Loucy (cell line): ENCODE measurements around the gene SYT7.
"Not testable (repeated sequence)": the region's sequence is repeated elsewhere in the genome, so short reads cannot be mapped to it uniquely, and the experiment has no call there.

Experiments used
- H2AFZ ChIP-seq: fragments of 200-600 bp; sonication (generic); 2 replicates; pipeline ENCODE4 v1.6.0; 2016; ENCODE audit warnings: antibody characterized with exemption, mild to moderate bottlenecking, low read length, moderate library complexity
- H3F3A ChIP-seq: fragments of 200-600 bp; 2 replicates; pipeline ENCODE4 v1.6.0; 2016; ENCODE audit warnings: antibody characterized with exemption, low read depth, mild to moderate bottlenecking
- H3K27me3 ChIP-seq: fragments of 200-600 bp; sonication (generic); 2 replicates; pipeline ENCODE4 v1.6.1; 2014; ENCODE audit warnings: low read length, mild to moderate bottlenecking; ENCODE audit not compliant: insufficient read depth, poor library complexity, severe bottlenecking
- H3K36me3 ChIP-seq: fragments of 200-600 bp; sonication (generic); 2 replicates; pipeline ENCODE4 v1.6.1; 2016; ENCODE audit warnings: low read length; ENCODE audit not compliant: insufficient read depth
- H3K4me1 ChIP-seq: fragments of 200-600 bp; sonication (generic); 2 replicates; pipeline ENCODE4 v1.5.1; 2014; ENCODE audit warnings: low read length, mild to moderate bottlenecking; ENCODE audit not compliant: insufficient read depth, poor library complexity, severe bottlenecking
- H3K4me2 ChIP-seq: fragments of 200-600 bp; sonication (generic); 2 replicates; pipeline ENCODE4 v1.6.0; 2014; ENCODE audit warnings: antibody characterized with exemption, low read length, low read depth, mild to moderate bottlenecking; ENCODE audit not compliant: poor library complexity, severe bottlenecking
- H3K4me3 ChIP-seq: fragments of 200-600 bp; sonication (generic); 2 replicates; pipeline ENCODE4 v1.5.1; 2014; ENCODE audit warnings: low read length, mild to moderate bottlenecking, mixed read lengths; ENCODE audit not compliant: poor library complexity, severe bottlenecking
- H3K79me2 ChIP-seq: fragments of 200-600 bp; sonication (generic); 2 replicates; pipeline ENCODE4 v1.6.1; 2014; ENCODE audit warnings: low read length; ENCODE audit not compliant: insufficient read depth
- H3K9ac ChIP-seq: fragments of 200-600 bp; sonication (generic); 2 replicates; pipeline ENCODE4 v1.6.0; 2014; ENCODE audit warnings: mild to moderate bottlenecking, low read depth, low read length, moderate library complexity; ENCODE audit not compliant: poor library complexity, severe bottlenecking
- H3K9me2 ChIP-seq: fragments of 200-600 bp; sonication (generic); replicated peaks from 2 replicates; pipeline ENCODE4 v1.6.1; 2016; ENCODE audit warnings: low read depth, low read length, mixed read lengths
- H3K9me3 ChIP-seq: fragments of 200-600 bp; sonication (generic); 2 replicates; pipeline ENCODE4 v1.6.1; 2014; ENCODE audit warnings: mild to moderate bottlenecking, antibody characterized with exemption, low read length, low read depth; ENCODE audit not compliant: insufficient read depth
- H4K20me1 ChIP-seq: fragments of 200-600 bp; sonication (generic); 2 replicates; pipeline ENCODE4 v1.6.0; 2014; ENCODE audit warnings: antibody characterized with exemption, low read length, mild to moderate bottlenecking; ENCODE audit not compliant: insufficient read depth, poor library complexity, severe bottlenecking
- CTCF ChIP-seq: fragments of 200-600 bp; sonication (generic); conservative IDR thresholded peaks from 2 replicates; pipeline ENCODE4 v1.5.1; 2014; ENCODE audit warnings: mild to moderate bottlenecking, antibody characterized with exemption, low read length
- EZH2phosphoT487 ChIP-seq: fragments of 200-600 bp; IDR thresholded peaks from 2 replicates; pipeline ENCODE4 v1.6.1; 2018; ENCODE audit warnings: antibody characterized with exemption, mild to moderate bottlenecking, moderate library complexity, borderline replicate concordance

Gene SYT7

GRCh38 chr11:61618978-61619377, 38.1 kb upstream of the SYT7 start:
- Histone ChIP-seq H3K36me3 (no peaks in the 10 kb centered on the region), H3K9me3 (no peaks in the 10 kb centered on the region), H3K9ac (no peak overlapping the region), H3K79me2 (no peaks in the 10 kb centered on the region), H3K4me3 (no peak overlapping the region), H4K20me1 (no peaks in the 10 kb centered on the region), H3F3A (no peaks in the 10 kb centered on the region), H3K4me1 (no peaks in the 10 kb centered on the region), H3K9me2 (no peaks in the 10 kb centered on the region), H3K4me2 (no peak overlapping the region), H3K27me3 (no peaks in the 10 kb centered on the region), H2AFZ (no peak overlapping the region)
- no peak for TF ChIP-seq CTCF
- no peak for TF ChIP-seq EZH2phosphoT487

- no peaks in the 10 kb centered on the region for H3K36me3 ChIP-seq
- H3K4me3 ChIP-seq, result no peak overlapping the region
- no peaks in the 10 kb centered on the region for H3K9me3 ChIP-seq
- TF ChIP-seq EZH2phosphoT487, result no peak
- TF ChIP-seq CTCF, result no peak
- no peaks in the 10 kb centered on the region for H4K20me1 ChIP-seq
- H3K79me2 ChIP-seq, result no peaks in the 10 kb centered on the region
- no peaks in the 10 kb centered on the region for H3K4me1 ChIP-seq
- no peak overlapping the region for H3K4me2 ChIP-seq
- H3K9ac ChIP-seq, result no peak overlapping the region
- H3F3A ChIP-seq, result no peaks in the 10 kb centered on the region
- H2AFZ ChIP-seq, result no peak overlapping the region
- no peaks in the 10 kb centered on the region for H3K27me3 ChIP-seq
- no peaks in the 10 kb centered on the region for H3K9me2 ChIP-seq
Observed at GRCh38 chr11:61617515-61617914, 36.6 kb upstream of the SYT7 start.

GRCh38 chr11:61616434-61616833, 35.6 kb upstream of the SYT7 start:
- Histone ChIP-seq H3F3A (no peaks in the 10 kb centered on the region), H3K27me3 (no peaks in the 10 kb centered on the region), H3K4me3 (no peak overlapping the region), H3K9me2 (no peaks in the 10 kb centered on the region), H2AFZ (no peak overlapping the region), H3K9me3 (no peaks in the 10 kb centered on the region), H3K9ac (no peak overlapping the region), H3K79me2 (no peaks in the 10 kb centered on the region), H3K4me2 (no peak overlapping the region), H3K4me1 (no peaks in the 10 kb centered on the region), H4K20me1 (no peaks in the 10 kb centered on the region), H3K36me3 (no peaks in the 10 kb centered on the region)
- TF ChIP-seq CTCF, result no peak
- TF ChIP-seq EZH2phosphoT487, result no peak

- not testable (repeated sequence) for H3K4me3 ChIP-seq, H4K20me1 ChIP-seq, H3K9me3 ChIP-seq, H3K4me2 ChIP-seq, H3K9ac ChIP-seq, H3K36me3 ChIP-seq, H2AFZ ChIP-seq, H3K27me3 ChIP-seq, H3K79me2 ChIP-seq, H3K9me2 ChIP-seq, H3K4me1 ChIP-seq, H3F3A ChIP-seq
Observed at GRCh38 chr11:61614782-61615181, 33.9 kb upstream of the SYT7 start.
